NAMALWA (cell line): ENCODE results near the gene KIRREL3.

Experiments
- DNase-seq: peaks from one replicate; pipeline ENCODE4 v3.0.0-alpha.2; 2015; ENCODE audit warnings: low spot score

The KIRREL3 gene

DNA sequence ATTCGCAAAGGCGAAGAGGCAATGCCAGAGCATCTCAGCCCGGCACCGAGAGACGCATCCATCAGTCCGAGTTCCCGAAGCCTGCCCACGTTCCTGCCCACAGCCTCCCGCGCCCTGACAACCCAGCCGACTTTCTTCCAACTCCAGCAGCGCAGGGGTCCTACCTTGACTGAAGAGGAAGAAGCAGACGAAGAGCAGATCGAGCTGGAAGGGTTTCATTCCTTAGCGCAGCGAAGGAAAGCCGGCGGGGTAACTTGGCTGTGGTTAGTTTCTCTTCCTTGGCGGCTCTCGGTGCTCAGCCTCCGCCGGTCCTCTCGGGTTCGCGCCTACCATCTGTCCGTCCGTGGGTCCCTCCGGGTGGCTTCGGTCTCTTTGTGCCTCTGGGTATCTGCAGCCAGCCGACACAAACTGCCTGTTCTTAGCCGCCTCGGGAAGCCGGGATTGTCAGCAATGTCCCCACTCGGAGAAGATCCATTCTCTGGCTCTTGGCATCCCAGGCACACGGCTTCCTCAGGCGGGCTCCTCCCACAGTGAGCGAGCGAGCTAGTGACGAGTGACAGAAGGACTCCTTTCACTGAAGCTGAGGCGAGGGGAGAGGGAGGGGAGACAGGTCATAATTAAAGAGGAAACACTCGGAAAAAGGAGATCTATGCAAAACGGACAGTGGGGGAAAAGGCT, at the start of gene KIRREL3:
TSS of gene KIRREL3 (minus strand) at position 480 of the 678 bp plus-strand sequence.
- DNase-seq, result no peak

DNA sequence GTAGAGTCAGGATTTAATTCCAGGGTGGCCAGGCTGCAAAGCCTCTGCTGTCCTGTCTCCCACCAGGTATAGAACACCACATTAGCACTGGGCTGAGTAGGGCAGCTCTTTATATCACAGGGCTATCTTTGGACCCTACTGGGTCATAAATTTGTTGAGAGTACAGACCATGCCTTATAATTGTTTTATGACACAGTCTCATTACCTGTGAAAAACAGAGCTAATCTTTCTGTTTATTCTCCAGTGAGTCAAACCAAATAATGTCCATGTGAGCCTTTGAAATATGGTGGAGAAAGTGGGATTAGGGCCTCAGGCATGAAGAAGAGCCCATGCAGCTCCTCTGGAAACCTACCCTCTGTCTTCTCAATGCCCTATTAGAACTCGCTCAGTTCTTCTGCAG, 49.6 kb upstream of the KIRREL3 start:
- DNase-seq, result no peak

- DNase-seq, result no peak
Measured at GRCh38 chr11:127049486-127049885, 48.9 kb upstream of the KIRREL3 start.

- DNase-seq, result no peak
Measured at GRCh38 chr11:127044535-127044934, 44.0 kb upstream of the KIRREL3 start.

DNA sequence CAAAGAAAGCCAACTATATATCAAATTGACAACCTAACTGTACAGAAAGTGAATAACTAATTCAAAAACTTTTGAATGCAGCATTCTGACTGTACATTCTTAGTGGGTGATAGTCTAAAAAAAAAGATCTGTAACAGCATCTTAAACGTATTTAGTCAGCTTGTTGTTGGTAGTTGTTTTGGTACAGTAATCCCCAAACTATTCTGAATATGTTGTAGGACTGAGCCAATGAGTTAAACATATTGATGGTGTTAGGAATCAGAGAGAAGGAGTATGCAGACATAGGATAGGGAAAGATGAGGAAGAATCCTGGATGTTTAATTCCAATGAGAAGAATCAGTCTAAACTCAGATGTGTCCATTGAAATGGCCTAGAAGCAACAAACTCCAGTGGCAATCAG, 41.9 kb upstream of the KIRREL3 start:
- DNase-seq, result no peak

DNA sequence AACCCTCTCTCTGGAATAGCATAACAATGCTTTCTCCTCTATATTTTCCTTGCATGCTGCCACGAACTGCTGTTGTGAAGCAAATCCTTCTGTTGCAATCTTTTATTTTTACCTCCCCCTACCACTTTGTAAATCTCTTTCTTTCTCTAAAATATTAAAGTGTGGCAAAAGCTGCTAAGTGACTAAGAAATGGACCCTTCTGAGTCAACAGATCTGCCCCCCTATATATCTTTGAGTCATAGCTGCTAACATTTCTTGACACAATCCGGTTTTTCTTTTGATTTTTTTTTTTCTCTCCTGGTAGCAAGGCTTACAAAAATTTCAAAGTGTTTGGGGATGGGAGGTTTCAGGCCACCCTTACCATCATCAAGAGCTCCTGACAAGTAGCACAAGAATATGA, 39.0 kb upstream of the KIRREL3 start:
- DNase-seq, result no peak

GRCh38 chr11:127037596-127037995, 37.0 kb upstream of the KIRREL3 start:
- DNase-seq, result no peak

GRCh38 chr11:127037001-127037400, 36.4 kb upstream of the KIRREL3 start:
- DNase-seq, result no peak

- no peak for DNase-seq
Measured at GRCh38 chr11:127035824-127036223, 35.3 kb upstream of the KIRREL3 start.

DNA sequence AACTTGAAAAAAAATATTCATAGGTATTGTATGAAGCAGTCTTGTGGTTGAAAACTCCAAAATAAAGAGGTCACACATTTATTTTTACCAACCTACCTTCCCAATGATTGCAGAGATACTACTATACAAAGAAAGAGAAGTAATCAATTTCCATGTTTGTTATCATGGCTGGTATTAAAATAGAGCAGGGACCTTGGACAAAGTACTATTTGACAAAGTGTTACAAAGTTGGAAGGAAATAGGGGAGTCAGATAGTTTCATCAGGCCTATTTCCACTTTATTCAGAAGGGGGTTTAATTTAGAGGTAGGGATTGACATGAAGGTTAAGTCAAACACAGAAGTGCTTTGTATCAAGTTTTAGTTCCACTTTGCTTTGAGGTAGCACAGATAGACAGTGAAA, 34.4 kb upstream of the KIRREL3 start:
- no peak for DNase-seq

DNA sequence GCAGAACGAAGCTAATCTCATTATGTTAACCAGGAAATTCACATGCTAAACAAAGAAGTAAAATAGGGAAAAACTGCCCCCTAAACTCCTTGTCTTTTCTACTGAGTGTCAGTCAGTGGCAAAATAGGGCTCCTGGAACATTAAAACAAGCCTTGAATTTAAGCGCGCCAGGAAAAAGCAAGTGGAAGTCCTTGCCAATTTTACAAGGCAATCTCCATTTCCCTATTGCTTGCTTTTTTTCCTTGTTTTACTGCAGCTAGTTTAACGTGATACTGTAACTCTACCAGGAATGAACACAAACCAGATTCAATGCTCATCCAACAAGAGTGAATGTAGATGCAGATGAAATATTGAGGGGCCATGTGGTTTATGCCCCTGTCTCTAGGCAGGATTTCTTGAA, 28.1 kb upstream of the KIRREL3 start:
- no peak for DNase-seq

- no peak for DNase-seq
Measured at GRCh38 chr11:127027789-127028188, 27.2 kb upstream of the KIRREL3 start.

DNA sequence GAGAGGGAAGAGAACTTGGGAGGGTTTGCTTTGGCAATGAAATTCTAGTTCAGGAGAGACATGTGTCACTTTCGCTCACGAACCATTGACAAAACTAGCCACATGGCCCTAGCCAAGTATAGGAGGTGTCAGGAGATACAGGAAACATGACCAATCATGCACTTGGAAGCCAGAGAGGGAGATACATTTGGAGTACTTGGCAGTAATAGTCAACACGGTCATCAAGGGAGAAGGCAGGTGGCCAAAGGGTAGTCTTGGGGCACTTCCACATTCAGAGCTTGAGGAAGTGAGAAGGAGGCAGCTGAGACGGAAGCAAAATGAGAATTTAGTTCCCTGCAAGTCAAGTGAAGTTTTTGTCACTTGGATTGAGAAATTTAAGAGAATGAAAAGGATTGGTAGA, 26.4 kb upstream of the KIRREL3 start:
- DNase-seq, result no peak

DNA sequence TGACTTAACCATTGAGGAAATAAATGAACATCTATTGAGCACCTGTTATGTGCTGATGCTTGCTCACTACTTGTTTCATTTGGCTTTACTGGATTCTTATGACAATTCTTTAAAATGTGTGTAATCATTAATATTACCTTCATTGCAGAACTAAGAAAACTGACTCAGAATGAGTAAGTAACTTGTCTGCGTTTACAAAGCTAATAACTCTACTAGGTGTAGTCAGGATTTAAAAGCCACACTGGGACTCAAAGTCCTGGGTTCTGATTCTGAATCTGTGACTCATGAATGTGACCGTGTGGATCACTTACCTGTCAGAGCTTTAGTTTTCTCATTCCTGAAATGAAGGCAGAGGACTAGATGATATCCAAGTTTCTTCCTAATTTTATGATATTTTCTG, 23.4 kb upstream of the KIRREL3 start:
- DNase-seq, result no peak

DNA sequence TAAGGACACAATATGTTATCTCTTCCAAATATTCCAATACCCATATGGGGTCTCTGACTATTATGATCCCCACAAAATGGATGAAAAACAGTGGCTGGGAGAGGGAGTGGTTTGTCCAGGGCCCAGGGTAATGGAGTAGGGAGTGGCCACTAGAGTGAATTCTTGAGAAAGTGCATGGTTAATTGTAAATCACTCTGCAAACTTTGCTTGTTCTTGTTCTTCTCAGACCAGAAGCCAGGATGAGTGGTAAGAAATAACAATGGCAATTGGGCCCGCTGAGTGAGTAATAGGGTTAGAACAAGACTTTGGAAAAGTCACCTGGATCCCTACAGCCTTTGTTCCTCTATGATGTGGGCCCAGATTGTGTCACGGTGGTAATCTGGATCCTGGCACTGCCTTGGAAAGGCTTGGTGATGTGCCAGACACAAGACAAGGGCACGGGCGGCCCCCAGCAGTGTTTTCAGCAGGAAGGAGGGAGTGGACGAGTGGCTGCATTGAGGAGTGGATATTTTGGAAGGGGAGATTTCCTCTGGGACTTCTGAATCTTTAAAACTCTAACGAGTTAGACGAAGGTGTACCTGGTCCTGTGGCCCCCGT, 18.2 kb upstream of the KIRREL3 start:
- no peak for DNase-seq

GRCh38 chr11:127017482-127017881, 16.9 kb upstream of the KIRREL3 start:
- DNase-seq, result no peak

GRCh38 chr11:127013550-127013949, 13.0 kb upstream of the KIRREL3 start:
- DNase-seq, result no peak

DNA sequence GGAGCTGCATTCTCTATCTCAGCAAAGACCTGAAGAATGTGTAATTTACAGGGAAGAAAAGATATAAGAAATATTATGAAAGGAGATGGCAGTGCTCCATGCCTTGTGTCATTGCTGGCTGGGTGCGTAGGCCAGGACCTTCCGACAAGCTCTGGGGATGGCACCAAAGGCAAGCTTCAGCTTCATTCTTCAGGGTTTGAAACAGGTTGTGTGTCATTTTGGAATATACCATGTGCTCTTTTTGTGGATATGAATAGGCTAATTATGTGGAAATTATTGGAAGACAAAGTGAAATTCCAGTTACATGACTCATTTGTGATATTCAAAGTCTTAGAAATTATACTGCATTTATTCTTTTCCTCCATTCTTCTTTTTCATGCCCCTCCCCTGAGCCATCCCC, 5.7 kb upstream of the KIRREL3 start:
- no peak for DNase-seq

GRCh38 chr11:127003260-127003981, 2.9 kb upstream of the KIRREL3 start:
- no peak for DNase-seq

GRCh38 chr11:127002669-127003259, 2.2 kb upstream of the KIRREL3 start:
- no peak for DNase-seq

DNA sequence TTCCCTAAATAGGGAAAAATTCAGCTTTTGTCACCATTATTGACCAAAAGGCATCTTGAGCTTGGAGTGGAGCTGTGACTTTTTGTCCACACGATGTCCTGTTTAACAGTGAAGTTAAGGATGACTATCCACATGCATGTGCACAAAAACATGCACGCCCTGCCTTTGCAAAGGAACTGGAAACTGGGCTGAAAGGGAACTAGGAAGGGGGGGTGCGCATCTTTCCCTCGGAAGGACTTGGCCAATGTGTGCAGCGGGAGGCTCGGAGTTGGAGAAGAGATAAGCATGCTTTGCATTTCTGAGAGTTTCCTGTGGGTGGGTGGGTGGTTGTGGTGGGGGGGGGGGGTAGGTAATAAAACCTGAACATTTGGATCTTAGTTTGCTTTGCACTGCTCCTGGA, 411 bp upstream of the KIRREL3 start:
- DNase-seq, result no peak

DNA sequence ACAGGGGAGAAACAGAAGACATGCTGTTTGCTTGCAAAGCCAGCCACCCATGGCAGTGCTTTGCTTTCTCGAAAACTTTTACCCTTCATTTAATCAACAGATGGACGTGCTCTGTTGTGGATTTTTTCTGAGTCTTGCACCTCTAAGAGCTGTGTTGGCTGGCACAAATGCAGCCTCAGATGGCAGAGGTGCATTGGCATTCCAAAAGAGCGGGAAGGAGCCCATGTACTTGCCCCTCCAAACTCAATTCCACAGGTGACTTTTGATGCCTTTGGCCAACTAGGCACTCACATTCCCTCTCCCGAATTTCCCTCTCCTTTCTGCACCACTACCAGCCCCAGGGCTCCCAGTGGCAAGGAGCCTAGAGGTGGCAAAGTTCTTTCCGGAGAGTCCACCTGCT, 1.2 kb downstream of the KIRREL3 start:
- DNase-seq, result no peak

GRCh38 chr11:126997641-126998040, 2.9 kb downstream of the KIRREL3 start:
- DNase-seq, result no peak
